HG03025 (cell line): ENCODE data around the gene NOP10.
A peak's percentile ranks its signal among the peaks of the same experiment; 100 is the strongest.
"Not testable (repeated sequence)": the region's sequence is repeated elsewhere in the genome, so short reads cannot be mapped to it uniquely, and the experiment has no call there.

ENCODE experiments used
- ATAC-seq: cut with Tn5 transposase; IDR thresholded peaks from one replicate; pipeline ENCODE4 v1.9.1; 2021; ENCODE audit warnings: mild to moderate bottlenecking, moderate library complexity; ENCODE audit not compliant: unreplicated experiment, low FRiP score

NOP10 gene

GRCh38 chr15:34342737-34343575, at the start of gene NOP10, which contains the start of gene NUTM1:
Gene NOP10 (minus strand): TSS chr15:34343136. CDS start chr15:34343073, 63 bp downstream.
Gene NUTM1 (plus strand): TSS chr15:34343315. CDS start chr15:34343697, 382 bp downstream.
- ATAC-seq = peak; percentile 87

- ATAC-seq = not testable (repeated sequence)
These were observed 46.7 kb upstream of the NOP10 start for GRCh38 chr15:34389594-34390086.

- not testable (repeated sequence) for ATAC-seq
These were observed 39.0 kb upstream of the NOP10 start for GRCh38 chr15:34381829-34382521.

- ATAC-seq = not testable (repeated sequence)
These were observed 37.6 kb upstream of the NOP10 start for GRCh38 chr15:34380491-34380890.

- no peak for ATAC-seq
These were observed 33.9 kb upstream of the NOP10 start for GRCh38 chr15:34376856-34377255.

GRCh38 chr15:34375541-34375940, 32.6 kb upstream of the NOP10 start:
- ATAC-seq = not testable (repeated sequence)

GRCh38 chr15:34374816-34375215, 31.9 kb upstream of the NOP10 start:
- no peak for ATAC-seq

- ATAC-seq = no peak
These were observed 31.0 kb upstream of the NOP10 start for GRCh38 chr15:34373951-34374350.

- no peak for ATAC-seq
These were observed 27.7 kb upstream of the NOP10 start for GRCh38 chr15:34370643-34371042.

GRCh38 chr15:34370129-34370528, 27.2 kb upstream of the NOP10 start:
- ATAC-seq = no peak

GRCh38 chr15:34367101-34368081, 24.5 kb upstream of the NOP10 start, which contains the start of gene LPCAT4:
Gene LPCAT4 (minus strand): TSS chr15:34367196. CDS start chr15:34367100, 96 bp downstream.
- ATAC-seq = peak; percentile 76

- no peak for ATAC-seq
These were observed 23.5 kb upstream of the NOP10 start for GRCh38 chr15:34366271-34367065.

GRCh38 chr15:34365836-34366235, 22.9 kb upstream of the NOP10 start:
- ATAC-seq = no peak

- no peak for ATAC-seq
These were observed 22.3 kb upstream of the NOP10 start for GRCh38 chr15:34365091-34365825.

- ATAC-seq = no peak
These were observed 21.1 kb upstream of the NOP10 start for GRCh38 chr15:34364041-34364440.

GRCh38 chr15:34362047-34362773, 19.3 kb upstream of the NOP10 start:
- ATAC-seq = no peak

GRCh38 chr15:34361278-34361677, 18.3 kb upstream of the NOP10 start:
- no peak for ATAC-seq

GRCh38 chr15:34360298-34360697, 17.4 kb upstream of the NOP10 start:
- no peak for ATAC-seq
